PC-3 (cell line): ENCODE data around the gene MYO5A.

Source experiments
- CTCF ChIP-seq: fragments of 300-600 bp; sonication (generic); conservative IDR thresholded peaks from 2 replicates; pipeline ENCODE4 v1.5.1; 2017; ENCODE audit warnings: antibody characterized with exemption, low read depth, mild to moderate bottlenecking, low read length
- EZH2 ChIP-seq: fragments of 300-600 bp; sonication (generic); IDR thresholded peaks from one replicate; pipeline ENCODE4 v1.6.1; 2017; ENCODE audit warnings: antibody characterized with exemption, mild to moderate bottlenecking, low read length; ENCODE audit not compliant: unreplicated experiment
- EZH2phosphoT487 ChIP-seq: fragments of 300-600 bp; sonication (generic); IDR thresholded peaks from 2 replicates; pipeline ENCODE4 v1.6.1; 2018; ENCODE audit warnings: mild to moderate bottlenecking, antibody characterized with exemption, low read length, borderline replicate concordance

- TF ChIP-seq CTCF (no peak), EZH2phosphoT487 (no peak), EZH2 (no peak)
These were observed 10.0 kb downstream of the MYO5A start for GRCh38 chr15:52518487-52519371.
